HG03354 (cell line): ENCODE data around the gene RHEB.
"Not testable (repeated sequence)": the region's sequence is repeated elsewhere in the genome, so short reads cannot be mapped to it uniquely, and the experiment has no call there.

ENCODE experiments used
- ATAC-seq: cut with Tn5 transposase; IDR thresholded peaks from one replicate; pipeline ENCODE4 v1.9.1; 2021; ENCODE audit warnings: mild to moderate bottlenecking; ENCODE audit not compliant: unreplicated experiment, poor library complexity, severe bottlenecking

Gene RHEB

DNA sequence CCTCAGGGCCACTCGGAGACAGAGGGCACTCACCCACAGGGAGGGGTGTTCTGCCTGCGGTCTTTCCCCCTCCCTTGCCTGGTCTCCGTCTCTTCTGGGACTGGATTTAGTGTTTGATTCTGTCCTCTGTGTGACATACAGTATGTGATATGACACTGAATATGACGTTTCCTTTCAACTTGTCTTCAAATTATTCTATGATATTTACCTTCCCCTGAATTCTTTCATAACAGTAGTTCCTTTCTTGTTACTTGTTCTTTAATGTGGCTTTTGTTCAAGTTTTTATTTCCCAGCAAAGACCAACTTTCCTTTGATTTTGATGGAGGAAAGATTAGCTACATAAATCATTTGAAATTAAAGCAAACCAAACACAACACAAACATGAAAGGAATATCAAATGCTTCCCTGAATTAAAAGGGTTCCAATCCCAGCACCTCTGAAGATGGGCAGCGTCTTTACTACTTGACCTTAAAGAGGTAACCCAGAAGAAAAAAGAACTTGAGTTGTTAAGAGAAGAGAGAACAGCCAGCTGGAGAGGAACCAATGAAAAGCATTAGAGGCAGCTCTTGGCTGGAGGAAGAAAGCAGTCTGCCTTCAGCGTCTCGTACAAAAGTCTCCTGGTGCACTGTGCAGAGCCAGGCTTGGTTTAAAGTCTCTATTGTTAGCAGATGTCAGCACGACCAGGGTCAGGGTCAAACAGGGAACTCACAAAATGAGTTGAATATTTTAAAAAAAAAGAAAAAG lies 18.3 kb upstream of the RHEB start:
- no peak for ATAC-seq

DNA sequence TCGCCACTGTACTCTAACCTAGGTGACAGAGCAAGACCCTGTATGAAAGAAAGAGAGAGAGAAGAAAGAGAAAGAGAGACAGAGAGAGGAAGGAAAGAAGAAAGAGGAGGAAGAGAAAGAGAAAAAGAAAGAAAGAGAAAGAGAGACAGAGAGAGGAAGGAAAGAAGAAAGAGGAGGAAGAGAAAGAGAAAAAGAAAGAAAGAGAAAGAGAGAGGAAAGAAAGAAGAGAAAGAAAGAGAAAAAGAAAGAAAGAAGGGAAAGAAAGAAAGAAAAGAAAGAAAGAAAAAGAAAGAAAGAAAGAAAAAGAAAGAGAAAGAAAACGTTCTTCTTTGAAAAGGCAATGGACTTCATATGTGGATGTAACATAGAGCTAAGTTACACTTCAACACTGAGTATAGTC lies 16.5 kb upstream of the RHEB start:
- not testable (repeated sequence) for ATAC-seq

DNA sequence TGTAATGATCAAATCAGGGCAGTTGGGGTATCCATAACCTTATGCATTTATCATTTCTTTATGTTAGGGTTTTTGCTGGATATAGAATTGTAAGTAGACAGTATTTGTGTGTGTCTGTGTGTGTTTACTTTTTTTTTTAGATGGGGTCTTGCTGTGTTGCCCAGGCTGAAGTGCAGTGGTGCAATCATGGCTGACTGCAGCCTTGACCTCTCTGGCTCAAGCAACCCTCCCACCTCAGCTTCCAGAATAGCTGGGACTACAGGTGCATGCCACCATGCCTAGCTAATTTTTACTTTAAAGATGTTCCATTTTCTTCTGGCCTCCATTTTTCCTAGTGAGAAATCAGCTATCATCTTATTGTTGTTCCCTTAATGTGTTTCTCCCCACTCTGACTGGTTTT lies 10.1 kb upstream of the RHEB start:
- no peak for ATAC-seq

DNA sequence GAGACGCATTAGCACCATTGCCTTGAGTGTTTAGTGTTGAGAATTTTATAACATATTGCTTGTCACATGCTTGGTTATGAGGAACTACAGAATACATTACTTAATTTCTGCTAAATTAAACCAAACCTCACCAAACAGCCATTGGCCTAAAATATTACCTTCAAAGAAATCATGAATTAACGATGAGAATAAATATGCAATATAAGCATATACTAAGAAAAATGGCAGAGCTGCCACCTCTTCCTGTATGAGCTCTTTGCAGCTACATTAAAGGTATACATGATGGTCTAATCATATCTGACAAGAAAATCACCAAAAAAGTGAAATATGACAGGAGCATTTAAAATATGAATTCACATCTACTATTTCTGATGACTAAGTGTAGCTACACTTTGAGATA lies 5.2 kb upstream of the RHEB start:
- ATAC-seq: no peak

DNA sequence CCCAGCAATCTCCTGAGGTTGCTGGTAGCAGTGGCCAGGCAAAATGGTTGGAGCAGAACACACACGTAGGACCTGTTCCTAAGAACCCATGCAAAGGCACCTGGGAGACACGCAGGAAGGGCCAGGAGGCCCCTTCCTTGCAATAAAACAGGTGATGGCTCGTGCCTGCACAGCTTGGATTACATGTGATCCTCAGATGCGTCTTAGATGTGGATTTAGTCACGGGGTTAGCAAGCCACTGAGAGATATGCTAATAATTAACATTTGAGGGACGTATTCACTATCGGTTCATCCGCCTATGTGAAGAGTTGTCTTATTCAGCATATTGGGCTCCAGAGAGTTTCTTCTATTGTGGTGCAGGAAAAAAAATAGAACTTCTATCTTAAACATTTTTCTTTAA lies 4.6 kb upstream of the RHEB start:
- ATAC-seq: no peak

DNA sequence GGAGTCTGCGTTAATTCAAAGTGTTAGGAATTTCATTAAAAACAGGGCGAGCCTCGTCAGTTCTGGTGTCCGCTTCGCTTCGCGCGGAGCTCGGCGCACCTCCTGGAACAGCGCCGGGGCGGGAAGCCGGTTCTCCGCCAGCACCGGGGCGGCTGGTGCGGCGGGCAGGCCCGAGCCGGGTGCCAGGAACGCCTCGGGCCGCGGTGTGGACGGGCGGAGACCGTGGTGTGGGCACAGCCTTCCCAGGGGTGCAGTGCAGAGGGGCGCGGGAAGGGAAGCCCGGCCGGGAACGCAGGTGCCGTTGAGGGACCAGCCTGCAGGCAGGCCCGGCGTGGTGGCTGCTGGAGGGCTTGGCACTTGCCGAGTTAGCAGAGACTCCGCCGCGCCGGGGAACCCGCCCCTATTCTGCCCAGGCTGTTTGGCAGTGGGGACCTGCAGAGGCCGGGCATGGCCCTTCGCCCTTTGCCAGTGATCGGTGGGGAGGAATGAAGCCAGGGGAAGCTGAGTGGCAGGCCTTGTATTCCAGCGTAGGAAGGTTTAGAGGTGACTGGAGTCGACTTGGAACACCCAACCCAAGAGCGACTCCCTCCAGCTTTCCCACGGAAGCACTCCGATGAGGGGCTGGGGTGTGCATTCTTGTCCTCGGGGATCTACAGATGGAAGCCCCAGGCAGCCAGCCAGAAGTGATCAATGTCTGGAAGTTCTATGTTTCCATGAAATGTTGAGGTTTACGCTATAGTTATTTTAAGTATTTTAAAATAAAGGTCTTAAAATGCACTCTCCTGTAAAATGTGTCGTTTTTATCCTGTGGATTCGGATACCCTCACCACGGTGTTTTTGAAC lies 945 bp upstream of the RHEB start:
- peak; percentile 2 for ATAC-seq

DNA sequence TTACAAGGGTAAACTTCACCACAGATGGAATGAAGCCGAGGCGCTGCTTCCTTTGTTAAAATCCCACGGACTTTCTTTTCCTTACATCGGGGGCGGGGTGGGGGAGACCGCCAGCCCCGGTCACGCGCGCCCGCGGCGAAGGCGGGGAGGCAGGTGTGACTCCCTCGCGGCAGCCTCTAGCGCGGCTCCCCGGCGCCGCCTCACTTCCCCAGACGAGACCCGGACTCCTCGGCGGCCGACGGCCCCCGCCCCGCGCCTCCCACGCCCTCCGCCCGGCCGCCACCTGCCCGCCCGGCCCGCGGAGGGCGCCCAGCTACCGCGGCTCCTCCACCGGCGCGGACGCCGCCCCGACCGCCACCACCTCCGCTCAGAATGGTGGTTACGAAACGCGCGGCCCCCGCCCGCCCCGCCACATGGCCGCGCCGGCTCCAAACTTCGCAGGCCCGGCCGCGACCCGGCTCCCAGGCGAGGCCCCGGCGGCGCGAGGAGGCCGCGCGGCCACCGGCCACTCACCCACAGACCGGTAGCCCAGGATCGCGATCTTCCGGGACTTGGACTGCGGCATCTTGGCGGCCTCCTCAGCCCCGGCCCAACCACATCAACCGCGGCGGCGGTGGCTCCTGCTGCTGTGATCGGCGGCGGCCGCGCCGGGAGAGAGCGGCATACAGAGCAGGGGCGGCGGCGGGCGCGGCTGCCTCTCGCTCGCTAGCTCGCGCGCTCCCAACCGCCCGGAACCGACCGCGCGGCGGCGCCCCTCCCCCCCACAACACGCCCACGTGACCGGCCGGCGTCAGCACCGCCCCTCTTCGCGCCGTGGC lies 539 bp downstream of the RHEB start:
- ATAC-seq: peak; percentile 61

DNA sequence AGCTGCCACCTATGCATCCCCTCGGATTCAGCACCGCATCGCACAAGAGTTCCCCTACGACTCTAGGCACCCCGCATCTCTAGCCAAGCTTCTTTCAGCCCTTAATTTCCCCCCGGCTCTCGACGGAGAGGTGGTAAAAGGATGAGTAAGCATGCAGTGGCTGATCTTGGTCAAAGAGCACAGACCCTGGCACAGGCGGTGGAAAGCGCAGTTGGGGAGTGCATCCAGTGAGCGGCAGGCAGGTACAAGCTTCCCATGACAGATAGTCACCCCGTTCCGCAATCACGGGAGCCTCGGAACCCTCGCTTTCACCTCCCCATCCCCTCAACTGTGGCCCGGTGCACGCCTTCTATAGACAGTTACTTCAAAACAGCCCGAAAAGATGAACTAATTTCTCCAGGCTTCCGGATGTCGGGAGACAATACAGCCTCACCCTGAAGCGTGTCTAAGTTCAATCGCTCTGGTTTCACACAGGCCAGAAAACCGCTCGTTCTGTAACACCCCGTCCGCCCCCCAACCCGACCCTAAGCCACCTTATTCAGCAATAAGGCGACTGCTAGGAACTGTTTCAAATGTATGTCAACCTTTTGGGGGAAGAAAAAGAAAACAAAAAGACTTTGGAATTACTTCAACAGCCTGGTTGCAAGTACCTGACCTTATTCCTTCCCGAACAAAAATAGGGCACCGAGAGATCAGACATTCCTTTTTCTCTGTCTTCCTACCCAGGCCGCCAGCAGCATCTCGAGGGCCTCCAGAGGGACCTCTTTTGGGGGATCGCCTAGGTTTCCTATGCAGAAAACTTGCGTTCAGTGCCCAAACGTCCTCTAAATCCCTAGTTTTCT lies 1.4 kb downstream of the RHEB start:
- ATAC-seq: no peak

DNA sequence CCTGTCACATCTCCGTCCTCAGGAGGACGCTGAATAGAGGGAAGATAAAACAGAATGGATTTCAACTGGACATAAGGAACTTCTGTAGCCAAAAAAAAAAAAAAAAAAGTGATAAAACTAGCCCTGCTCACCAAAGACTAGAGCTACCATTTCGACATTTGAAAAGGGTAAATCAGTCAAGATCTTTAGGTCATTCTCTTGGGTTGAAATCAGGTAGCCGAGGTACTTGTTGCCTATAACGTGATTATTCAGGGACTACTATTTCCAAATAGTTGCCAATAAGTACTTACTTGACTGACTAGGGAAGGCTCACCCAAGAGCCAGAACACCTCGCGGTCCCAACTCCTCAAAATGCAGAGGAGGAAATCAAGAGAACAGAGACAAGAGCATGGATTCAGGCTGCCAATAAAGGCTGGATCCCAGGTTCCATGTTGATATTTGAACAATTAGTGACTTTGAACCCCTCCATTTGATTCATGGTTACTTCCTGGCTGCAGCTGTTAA lies 2.0 kb downstream of the RHEB start:
- ATAC-seq: no peak

DNA sequence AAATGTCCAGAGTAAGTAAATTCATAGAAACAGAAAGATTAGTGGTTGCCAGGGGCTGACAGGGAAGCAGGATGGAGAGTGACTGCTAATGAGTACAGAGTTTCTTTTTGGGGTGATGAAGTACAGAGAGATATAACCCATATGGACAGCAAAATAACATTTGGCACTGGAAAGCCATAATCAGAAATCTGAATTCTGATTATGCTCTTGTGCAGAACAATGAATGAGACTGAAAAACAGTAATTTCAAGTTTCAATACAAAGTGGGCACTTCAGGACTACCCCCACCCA lies 4.5 kb downstream of the RHEB start:
- ATAC-seq: no peak

DNA sequence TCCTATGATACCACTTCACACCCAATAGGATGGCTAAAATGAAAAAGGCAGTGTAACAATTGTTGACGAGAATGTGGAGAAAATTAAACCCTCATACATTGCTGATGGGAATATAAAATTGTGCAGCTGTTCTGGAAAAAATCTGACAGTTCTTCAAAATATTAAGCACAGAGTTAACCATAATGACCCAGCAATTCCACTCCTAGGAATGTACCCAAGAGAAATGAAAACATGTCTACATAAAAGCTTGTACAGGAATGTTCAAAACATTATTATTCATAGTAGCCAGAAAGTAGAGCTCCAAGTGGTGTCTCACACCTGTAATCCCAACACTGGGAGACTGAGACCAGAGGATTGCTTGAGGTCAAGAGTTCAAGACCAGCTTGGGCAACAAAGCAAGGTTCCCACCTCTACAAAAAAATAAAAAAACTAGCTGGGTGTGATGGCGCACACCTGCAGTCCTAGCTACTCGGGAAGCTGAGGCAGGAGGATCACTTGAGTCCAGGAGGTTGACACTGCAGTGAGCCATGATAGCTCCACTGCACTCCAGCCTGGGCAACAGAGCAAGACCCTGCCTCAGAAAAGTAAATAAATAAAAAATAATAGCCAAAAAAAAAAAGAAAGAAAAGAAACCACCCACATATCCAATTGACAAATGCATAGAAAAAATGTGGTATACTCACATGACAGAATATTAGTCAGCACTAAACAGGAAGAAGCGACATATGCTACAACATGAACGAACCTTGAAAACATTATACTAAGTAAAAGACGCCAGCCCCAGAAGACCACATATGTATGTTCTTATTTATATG lies 5.0 kb downstream of the RHEB start:
- ATAC-seq: no peak

DNA sequence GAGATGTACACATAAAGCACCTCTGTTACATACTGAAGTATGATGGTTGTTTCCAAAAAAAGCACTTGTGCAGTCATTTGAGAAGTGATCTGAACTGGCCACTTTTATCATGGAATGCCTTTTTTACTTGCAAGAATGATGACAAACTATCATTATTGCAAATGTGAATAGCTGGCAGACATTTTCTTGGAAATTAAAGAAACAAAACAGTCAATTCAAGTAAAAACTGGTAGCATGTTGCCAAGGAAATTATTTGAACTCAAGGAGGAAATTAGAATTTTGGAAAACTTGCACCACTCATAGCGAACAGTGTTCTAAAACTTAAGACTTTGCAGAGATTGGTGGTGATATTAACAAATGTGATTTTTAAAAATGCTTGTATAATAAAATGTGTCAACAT lies 6.6 kb downstream of the RHEB start:
- no peak for ATAC-seq

DNA sequence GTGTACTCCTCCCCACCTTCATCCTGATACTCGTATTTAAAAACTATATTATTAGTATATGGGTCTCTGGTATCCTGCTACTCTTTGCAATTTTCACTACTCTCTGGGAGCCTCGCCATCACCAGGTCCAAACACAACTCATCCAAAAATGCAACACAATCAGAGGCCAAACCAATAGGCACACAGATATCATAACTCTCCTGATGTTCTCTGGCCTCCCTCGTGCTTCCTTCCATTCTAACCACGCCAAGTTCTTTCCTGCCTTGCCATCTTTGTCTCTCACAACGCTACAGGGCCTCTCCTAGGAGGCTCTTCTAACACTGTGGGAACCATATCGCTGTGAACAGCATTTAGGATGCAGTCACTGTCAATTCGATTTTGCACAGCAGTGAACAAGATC lies 7.3 kb downstream of the RHEB start:
- ATAC-seq: no peak

DNA sequence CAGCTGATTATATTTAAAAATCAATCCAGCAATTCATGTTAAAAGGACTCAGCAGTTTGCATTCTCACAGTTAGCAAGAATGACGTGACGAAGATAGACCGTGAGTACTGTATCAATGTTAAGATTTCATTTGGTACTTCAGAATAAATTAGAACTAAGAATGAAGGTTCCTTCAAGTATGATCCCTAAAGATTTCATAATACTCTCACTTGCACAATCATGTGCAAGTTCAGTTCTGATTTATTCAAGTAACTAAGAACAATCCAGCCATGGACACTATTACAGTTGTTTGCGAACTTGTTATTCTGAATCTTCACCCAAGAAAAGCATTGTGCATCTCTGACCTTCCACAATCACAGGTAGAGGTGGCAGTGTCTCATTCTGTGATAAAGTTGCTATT lies 7.7 kb downstream of the RHEB start:
- no peak for ATAC-seq

DNA sequence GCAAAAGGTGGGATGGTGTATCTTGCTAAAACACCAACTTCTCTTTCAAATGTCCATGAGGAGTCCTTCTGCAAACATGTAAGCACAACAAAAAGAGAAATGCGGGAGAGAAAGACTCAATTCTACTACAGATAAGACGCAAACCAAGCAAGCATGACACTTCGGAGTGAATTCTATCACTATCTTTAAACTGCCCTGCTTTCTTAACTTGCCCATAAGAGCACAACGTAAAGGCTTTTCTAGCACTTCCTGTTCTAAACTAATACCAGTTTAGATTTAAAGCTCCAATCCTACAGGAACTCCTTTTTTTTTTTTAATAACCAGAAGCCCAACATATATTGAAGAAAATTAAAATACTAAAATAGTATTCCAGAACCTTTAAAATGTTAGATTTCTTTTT lies 8.4 kb downstream of the RHEB start:
- no peak for ATAC-seq

DNA sequence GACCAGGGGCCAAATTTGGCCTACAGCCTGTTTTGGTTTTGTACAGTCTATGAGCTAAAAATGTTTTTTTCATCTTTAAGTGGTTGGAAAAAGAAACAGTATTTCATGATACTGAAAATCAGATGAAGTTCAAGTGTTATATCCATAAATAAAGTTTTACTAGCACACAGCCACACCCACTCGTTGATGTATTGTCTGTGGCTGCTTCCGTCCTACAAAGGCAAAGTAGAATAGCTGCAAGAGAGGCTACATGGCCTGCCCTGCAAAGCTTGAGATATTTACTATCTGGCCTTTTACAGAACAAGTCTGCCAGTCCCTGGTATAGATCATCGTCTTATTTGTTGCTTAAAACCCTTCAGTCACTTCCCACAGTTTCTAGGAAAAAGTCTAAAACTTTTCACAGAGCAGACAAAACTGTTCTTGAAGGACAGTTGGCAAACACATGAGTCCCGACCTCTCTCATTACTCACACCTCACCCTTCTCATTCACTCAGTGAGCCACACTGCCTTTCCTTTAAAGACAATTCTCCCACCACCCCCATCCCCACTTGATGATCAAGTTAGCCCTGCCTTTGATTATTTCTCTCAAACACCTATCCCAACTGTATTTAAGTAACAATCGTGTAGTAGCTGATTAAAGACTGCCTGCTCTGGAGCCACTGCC lies 9.9 kb downstream of the RHEB start:
- ATAC-seq: no peak

DNA sequence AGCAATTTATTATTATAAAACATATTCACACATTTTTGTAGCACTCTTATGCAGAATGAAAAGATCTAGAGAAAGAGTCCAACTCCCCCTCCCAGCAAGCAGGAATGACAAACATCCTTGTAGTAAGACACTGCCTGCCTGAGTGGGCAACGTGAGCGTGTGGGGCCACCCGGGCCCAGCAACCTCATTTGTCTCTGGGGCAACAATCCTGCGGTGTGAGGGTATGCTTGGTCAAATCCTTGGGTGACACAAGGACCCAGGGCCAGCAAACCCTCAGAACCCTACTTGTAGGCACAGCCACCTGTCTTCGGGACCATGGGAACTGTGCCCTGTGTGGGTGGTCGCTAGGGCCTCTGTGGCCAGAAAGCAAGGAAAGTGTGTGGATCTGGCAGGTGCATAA lies 10.7 kb downstream of the RHEB start:
- no peak for ATAC-seq

DNA sequence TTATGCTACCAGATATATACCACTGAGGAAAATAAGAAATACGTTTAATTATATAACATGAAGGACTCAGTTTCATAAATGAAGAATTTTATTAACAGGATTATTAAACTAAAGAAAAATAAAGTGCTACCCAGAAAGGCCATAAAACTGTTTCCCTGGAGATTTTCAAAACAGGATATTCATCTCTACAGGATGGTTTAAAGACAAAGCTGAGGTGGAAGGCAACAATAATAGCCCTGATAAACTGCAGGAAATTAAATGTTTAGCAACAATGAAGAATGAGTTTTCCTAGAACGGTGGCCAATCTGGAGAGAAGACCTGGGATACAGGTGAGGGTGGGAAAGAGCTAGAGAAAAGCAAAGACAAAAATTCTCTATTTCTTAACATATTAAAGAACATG lies 11.9 kb downstream of the RHEB start:
- ATAC-seq: no peak
